Adrenal gland (tissue), 12 donors: ENCODE data around the gene CMIP. TPM values are rescaled to one million over a fixed set of nuclear protein-coding genes. Genes with fewer than 3 reads are reported as not detected.
A peak's percentile ranks its signal among the peaks of the same experiment; 100 is the strongest.

Source experiments
- DNase-seq, 7 donors: peaks; one replicate each; pipeline ENCODE4 v3.0.0-alpha.2; 2019 to 2020
- H3K27ac ChIP-seq, 5 donors: fragments of 200-600 bp; sonication (generic) in 4 of 5; 1 replicate in 3 of 5; 2 replicates in 2 of 5; pipeline versions ENCODE4 v1.5.1 to v1.8.0; 2016 to 2020; ENCODE audit warnings: mild to moderate bottlenecking in 1 of 5
- H3K27me3 ChIP-seq: fragments of 200-600 bp; 2 replicates; pipeline ENCODE4 v1.8.0; 2021
- H3K36me3 ChIP-seq, 2 donors: fragments of 200-600 bp; replicated peaks in 1 of 2; 1 replicate in 1 of 2; 2 replicates in 1 of 2; pipeline versions ENCODE4 v1.5.1 to v1.8.0; 2018 to 2022
- H3K4me1 ChIP-seq, 2 donors: fragments of 200-600 bp; replicated peaks in 1 of 2; 1 replicate in 1 of 2; 2 replicates in 1 of 2; pipeline versions ENCODE4 v1.5.1 to v1.8.0; 2018 to 2021
- H3K4me3 ChIP-seq, 4 donors: fragments of 200-600 bp; sonication (generic) in 3 of 4; one replicate each; pipeline ENCODE4 v1.5.1; 2016 to 2018
- H3K9me3 ChIP-seq, 3 donors: fragments of 200-600 bp; sonication (generic) in 1 of 3; replicated peaks in 1 of 3; 1 replicate in 2 of 3; 2 replicates in 1 of 3; pipeline versions ENCODE4 v1.5.1 to v1.8.0; 2016 to 2021
- CTCF ChIP-seq, 6 experiments: fragments of 450-650 bp in 4 of 6; fragments of 200-600 bp in 2 of 6; sonication (generic) in 1 of 6; IDR thresholded peaks; 1 replicate in 5 of 6; 2 replicates in 1 of 6; pipeline versions ENCODE4 v1.5.1 to v1.8.0; 2016 to 2021; ENCODE audit warnings: antibody characterized with exemption in 6 of 6, mild to moderate bottlenecking in 2 of 6, moderate library complexity in 1 of 6
- POLR2A ChIP-seq, 2 donors: fragments of 450-650 bp; IDR thresholded peaks; one replicate each; pipeline ENCODE4 v1.6.1; 2017; ENCODE audit warnings: antibody characterized with exemption in 2 of 2, mild to moderate bottlenecking in 2 of 2, moderate library complexity in 1 of 2
- WGBS, 4 donors: extraction: QIAGEN DNeasy Blood & Tissue Kit in 2 of 4; methylation state at CpG; one replicate each; pipeline versions ENCODE4 v1.1.5 to v1.1.7; 2013 to 2017; 5-methylcytosine and 5-hydroxymethylcytosine counted together
- intact Hi-C, 2 donors: fragments of 100-400 bp; cut with DNase I; formaldehyde crosslinking; loops; one replicate each; pipeline versions ENCODE4 v1.14.1 to v1.15.0; 2022 to 2023
- polyA plus RNA-seq, 3 donors: library from polyadenylated mRNA; stranded (reverse); fragments of 200-250 nt in 2 of 3; fragments of 350-450 nt in 1 of 3; fragmentation: Illumina TruSeq in 1 of 3; extraction: RNeasy Lipid Tissue Mini Kit (QIAGEN cat#74804) in 1 of 3; gene quantifications; one replicate each; pipeline ENCODE4 v1.2.3, GENCODE V29; 2013 to 2014
- total RNA-seq, 9 donors: library from RNA; depleted of rRNA in 4 of 9; stranded (reverse); fragments of >200 nt in 4 of 9; fragments of 120-200 nt in 1 of 9; fragmentation: NEBNext Ultra II Directional in 1 of 9; extraction: Animal tissue kit (Norgen Biotek cat#: 25700) in 1 of 9; gene quantifications; one replicate each; pipeline versions ENCODE4 v1.1.0 to v1.2.4, GENCODE V29; 2013 to 2023
- donor health status: healthy with polysubstance abuse.
- donor health status: Bipolar disorder and iron deficiency.
- donor health status: DM: yes; HTN: yes; CAD: no.
- donor health status: DM: no; HTN: no; CAD: no.
- donor health status: DM: no; HTN: no; CAD: no.
- donor health status: DM: yes; HTN: yes; CAD: no.

Gene CMIP
- total and polyA plus RNA-seq, 12 donors: 8.1 to 87.9 (median 42.5) TPM

GRCh38 chr16:81652798-81653505 is 208.3 kb downstream of the CMIP start:
- no peak for DNase-seq
- intact Hi-C loops: no loop called here
- H3K4me3 ChIP-seq: peak overlapping the region in 1 of 4 donors; percentile 14
- no peaks in the 10 kb centered on the region for H3K9me3 ChIP-seq
- TF ChIP-seq POLR2A (IDR thresholded peaks at IDR 0.05): no peak
- TF ChIP-seq CTCF (IDR thresholded peaks at IDR 0.05): no peak
- no peak overlapping the region for H3K27ac ChIP-seq
- H3K36me3 ChIP-seq: peaks cover 0 to 12% of the 10 kb centered on the region in 2 donors
- WGBS, 4 donors: 86 to 91% (median 90%) methylated on average over 17 to 21 of the region's 21 CpGs
- H3K27me3 ChIP-seq: no peaks in the 10 kb centered on the region
- H3K4me1 ChIP-seq: peaks cover 6 to 32% of the 10 kb centered on the region in 2 donors

GRCh38 chr16:81654346-81654745 is 209.7 kb downstream of the CMIP start:
- peak in 4 of 7 donors; percentile 54 to 76 (median 64) for DNase-seq
- TF ChIP-seq CTCF (IDR thresholded peaks at IDR 0.05) (no peak), POLR2A (IDR thresholded peaks at IDR 0.05) (no peak)
- Histone ChIP-seq H3K36me3 (peaks cover 0 to 26% of the 10 kb centered on the region in 2 donors), H3K4me1 (peaks cover 6 to 26% of the 10 kb centered on the region in 2 donors), H3K9me3 (no peaks in the 10 kb centered on the region), H3K27ac (peak overlapping the region in 2 of 5 donors; percentile 4 to 71), H3K4me3 (no peak overlapping the region), H3K27me3 (no peaks in the 10 kb centered on the region)
- 38 to 50% (median 39%) methylated on average over 1 of the region's 1 CpG for WGBS, 4 donors
- intact Hi-C loops: no loop called here

GRCh38 chr16:81655469-81656162 is 211.0 kb downstream of the CMIP start:
- DNase-seq: no peak
- intact Hi-C loops: no loop called here
- H3K4me3 ChIP-seq: no peak overlapping the region
- H3K36me3 ChIP-seq: peaks cover 0 to 33% of the 10 kb centered on the region in 2 donors
- H3K27me3 ChIP-seq: no peaks in the 10 kb centered on the region
- 79 to 85% (median 82%) methylated on average over 13 to 14 of the region's 14 CpGs for WGBS, 4 donors
- TF ChIP-seq POLR2A (IDR thresholded peaks at IDR 0.05) (no peak), CTCF (IDR thresholded peaks at IDR 0.05) (no peak)
- peaks cover 6 to 20% of the 10 kb centered on the region in 2 donors for H3K4me1 ChIP-seq
- H3K27ac ChIP-seq: peak overlapping the region in 1 of 5 donors; percentile 71
- no peaks in the 10 kb centered on the region for H3K9me3 ChIP-seq

- peak overlapping the region in 2 of 5 donors; percentile 15 to 49 for H3K27ac ChIP-seq
- peaks cover 0 to 46% of the 10 kb centered on the region in 2 donors for H3K36me3 ChIP-seq
- no peaks in the 10 kb centered on the region for H3K9me3 ChIP-seq
- H3K4me1 ChIP-seq: peaks cover 6 to 20% of the 10 kb centered on the region in 2 donors
- no peak overlapping the region for H3K4me3 ChIP-seq
- intact Hi-C loops: no loop called here
- TF ChIP-seq POLR2A (IDR thresholded peaks at IDR 0.05) (no peak), CTCF (IDR thresholded peaks at IDR 0.05) (no peak)
- no peak for DNase-seq
- 53 to 78% (median 73%) methylated on average over 8 of the region's 8 CpGs for WGBS, 4 donors
- no peaks in the 10 kb centered on the region for H3K27me3 ChIP-seq
Observed at GRCh38 chr16:81657224-81657623, 212.6 kb downstream of the CMIP start.
